Testis (tissue), 3 donors: Measurements from ENCODE around the gene TDP2. TPM values are rescaled to one million over a fixed set of nuclear protein-coding genes. Genes with fewer than 3 reads are reported as not detected.
"Not testable (repeated sequence)": the region's sequence is repeated elsewhere in the genome, so short reads cannot be mapped to it uniquely, and the experiment has no call there.

ENCODE experiments used
- DNase-seq: peaks from one replicate; pipeline ENCODE4 v3.0.0-alpha.2; 2019
- H3K27ac ChIP-seq, 2 donors: fragments of 200-600 bp; sonication (generic); one replicate each; pipeline ENCODE4 v1.5.1; 2019
- H3K27me3 ChIP-seq: fragments of 200-600 bp; sonication (generic); one replicate; pipeline ENCODE4 v1.5.1; 2019
- H3K36me3 ChIP-seq: fragments of 200-600 bp; sonication (generic); one replicate; pipeline ENCODE4 v1.5.1; 2017; ENCODE audit warnings: low read depth; ENCODE audit errors: missing control alignments
- H3K4me1 ChIP-seq: fragments of 200-600 bp; sonication (generic); one replicate; pipeline ENCODE4 v1.5.1; 2019
- H3K4me3 ChIP-seq, 2 donors: fragments of 200-600 bp; sonication (generic); one replicate each; pipeline ENCODE4 v1.5.1; 2017 to 2019
- H3K9me3 ChIP-seq: fragments of 200-600 bp; sonication (generic); one replicate; pipeline ENCODE4 v1.5.1; 2017
- POLR2A ChIP-seq: fragments of 450-650 bp; IDR thresholded peaks from one replicate; pipeline ENCODE4 v1.6.1; 2017; ENCODE audit warnings: antibody characterized with exemption, mild to moderate bottlenecking, moderate library complexity
- WGBS, 2 donors: methylation state at CpG; one replicate each; pipeline ENCODE4 v1.1.5; 2018; 5-methylcytosine and 5-hydroxymethylcytosine counted together
- intact Hi-C: fragments of 100-400 bp; cut with DNase I; formaldehyde crosslinking; loops from one replicate; pipeline ENCODE4 v1.15.1; 2023; ENCODE audit warnings: low total_unique reads
- polyA plus RNA-seq: library from polyadenylated mRNA; stranded (reverse); fragments of 350-450 nt; fragmentation: Illumina TruSeq; extraction: RNeasy Lipid Tissue Mini Kit (QIAGEN cat#74804); gene quantifications from one replicate; pipeline ENCODE4 v1.2.3, GENCODE V29; 2014; ENCODE audit warnings: low read depth, low replicate concordance; ENCODE audit not compliant: insufficient read depth
- total RNA-seq, 2 donors: library from RNA; depleted of rRNA; stranded (reverse); fragments of >200 nt; gene quantifications; one replicate each; pipeline ENCODE4 v1.2.3, GENCODE V29; 2016
- TF ChIP-seq, protein P1 (sequence below), 3 experiments: fragments of 450-650 bp in 2 of 3; fragments of 200-600 bp in 1 of 3; sonication (generic) in 1 of 3; IDR thresholded peaks; one replicate each; pipeline ENCODE4 v1.5.1; 2016 to 2019; ENCODE audit warnings: antibody characterized with exemption in 3 of 3, mild to moderate bottlenecking in 2 of 3, moderate library complexity in 1 of 3

Gene TDP2
- total and polyA plus RNA-seq, 3 donors from 2014 or later: 37.2 to 46.0 (median 37.4) TPM

GRCh38 chr6:24664046-24664987 lies 2.4 kb downstream of the TDP2 start:
- TF ChIP-seq, protein P1, sequence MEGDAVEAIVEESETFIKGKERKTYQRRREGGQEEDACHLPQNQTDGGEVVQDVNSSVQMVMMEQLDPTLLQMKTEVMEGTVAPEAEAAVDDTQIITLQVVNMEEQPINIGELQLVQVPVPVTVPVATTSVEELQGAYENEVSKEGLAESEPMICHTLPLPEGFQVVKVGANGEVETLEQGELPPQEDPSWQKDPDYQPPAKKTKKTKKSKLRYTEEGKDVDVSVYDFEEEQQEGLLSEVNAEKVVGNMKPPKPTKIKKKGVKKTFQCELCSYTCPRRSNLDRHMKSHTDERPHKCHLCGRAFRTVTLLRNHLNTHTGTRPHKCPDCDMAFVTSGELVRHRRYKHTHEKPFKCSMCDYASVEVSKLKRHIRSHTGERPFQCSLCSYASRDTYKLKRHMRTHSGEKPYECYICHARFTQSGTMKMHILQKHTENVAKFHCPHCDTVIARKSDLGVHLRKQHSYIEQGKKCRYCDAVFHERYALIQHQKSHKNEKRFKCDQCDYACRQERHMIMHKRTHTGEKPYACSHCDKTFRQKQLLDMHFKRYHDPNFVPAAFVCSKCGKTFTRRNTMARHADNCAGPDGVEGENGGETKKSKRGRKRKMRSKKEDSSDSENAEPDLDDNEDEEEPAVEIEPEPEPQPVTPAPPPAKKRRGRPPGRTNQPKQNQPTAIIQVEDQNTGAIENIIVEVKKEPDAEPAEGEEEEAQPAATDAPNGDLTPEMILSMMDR (IDR thresholded peaks at IDR 0.05): no peak
- no peak for TF ChIP-seq POLR2A
- H3K9me3 ChIP-seq: no peaks in the 10 kb centered on the region
- WGBS, 2 donors: 81 to 84% methylated on average over 7 of the region's 7 CpGs
- no peak overlapping the region for H3K4me3 ChIP-seq
- H3K27ac ChIP-seq: no peak overlapping the region
- peaks cover 3% of the 10 kb centered on the region for H3K4me1 ChIP-seq
- no peaks in the 10 kb centered on the region for H3K27me3 ChIP-seq
- intact Hi-C loops: no loop called here
- no peaks in the 10 kb centered on the region for H3K36me3 ChIP-seq
- no peak for DNase-seq

DNA sequence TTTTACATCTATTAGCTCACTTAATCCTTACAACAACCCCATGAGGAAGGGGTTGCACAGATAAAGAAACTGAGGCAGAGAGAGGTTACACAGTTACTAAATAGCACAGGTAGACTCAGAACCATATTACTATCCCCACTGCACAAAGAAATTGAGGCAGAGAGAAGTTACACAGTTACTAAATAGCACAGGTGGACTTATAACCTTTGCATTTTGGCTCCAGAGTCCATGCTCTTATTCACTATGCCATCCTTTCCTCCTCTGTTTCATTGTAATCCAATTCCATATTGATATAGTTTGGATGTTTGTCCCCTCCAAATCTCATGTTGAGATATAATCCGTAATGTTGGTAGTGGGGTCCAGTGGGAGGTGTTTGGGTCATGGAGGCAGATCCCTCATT lies 3.5 kb downstream of the TDP2 start:
- DNase-seq: no peak
- intact Hi-C loops: no loop called here
- Histone ChIP-seq H3K27ac (no peak overlapping the region), H3K9me3 (no peaks in the 10 kb centered on the region), H3K4me3 (no peak overlapping the region), H3K4me1 (peaks cover 3% of the 10 kb centered on the region), H3K27me3 (no peaks in the 10 kb centered on the region), H3K36me3 (no peaks in the 10 kb centered on the region)
- WGBS, 2 donors: 86 to 100% methylated on average over 1 of the region's 1 CpG
- no peak for TF ChIP-seq POLR2A
- TF ChIP-seq, protein P1 (IDR thresholded peaks at IDR 0.05): no peak

GRCh38 chr6:24662236-24662635 lies 4.5 kb downstream of the TDP2 start:
- WGBS, 2 donors: 93 to 95% methylated on average over 10 of the region's 10 CpGs
- Histone ChIP-seq H3K27me3 (no peaks in the 10 kb centered on the region), H3K4me3 (no peak overlapping the region), H3K27ac (no peak overlapping the region), H3K36me3 (no peaks in the 10 kb centered on the region), H3K9me3 (no peaks in the 10 kb centered on the region), H3K4me1 (no peaks in the 10 kb centered on the region)
- DNase-seq: no peak
- intact Hi-C loops: no loop called here
- no peak for TF ChIP-seq POLR2A
- TF ChIP-seq, protein P1 (IDR thresholded peaks at IDR 0.05): no peak

DNA sequence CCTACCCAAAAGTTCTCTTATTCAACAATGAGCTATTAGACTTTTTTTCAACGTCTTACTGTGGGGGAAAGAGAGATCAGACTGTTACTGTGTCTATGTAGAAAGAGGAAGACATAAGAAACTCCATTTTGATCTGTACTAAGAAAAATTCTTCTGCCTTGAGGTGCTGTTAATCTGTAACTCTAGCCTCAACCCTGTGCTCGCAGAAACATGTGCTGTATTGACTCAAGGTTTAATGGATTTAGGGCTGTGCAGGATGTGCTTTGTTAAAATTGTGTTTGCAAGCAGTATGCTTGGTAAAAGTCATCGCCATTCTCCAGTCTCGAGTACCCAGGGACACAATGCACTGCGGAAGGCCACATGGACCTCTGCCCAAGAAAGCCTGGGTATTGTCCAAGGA lies 4.9 kb downstream of the TDP2 start:
- H3K27me3 ChIP-seq, H3K36me3 ChIP-seq, H3K4me3 ChIP-seq, H3K9me3 ChIP-seq, H3K27ac ChIP-seq, H3K4me1 ChIP-seq, intact Hi-C loops, DNase-seq: not testable (repeated sequence)
- WGBS, 2 donors: 66 to 69% methylated on average over 5 of the region's 5 CpGs

- TF ChIP-seq POLR2A: no peak
- TF ChIP-seq, protein P1 (IDR thresholded peaks at IDR 0.05): no peak
- WGBS, 2 donors: 87 to 98% methylated on average over 2 of the region's 2 CpGs
- Histone ChIP-seq H3K27ac (no peak overlapping the region), H3K4me1 (no peaks in the 10 kb centered on the region), H3K27me3 (no peaks in the 10 kb centered on the region), H3K4me3 (no peak overlapping the region), H3K9me3 (no peaks in the 10 kb centered on the region), H3K36me3 (no peaks in the 10 kb centered on the region)
- no peak for DNase-seq
- intact Hi-C loops: no loop called here
Observed at GRCh38 chr6:24660105-24660504, 6.6 kb downstream of the TDP2 start.
